Measurements from ENCODE around the gene MEF2B.
"Not testable (repeated sequence)": the region's sequence is repeated elsewhere in the genome, so short reads cannot be mapped to it uniquely, and the experiment has no call there.

Gene MEF2B

GRCh38 chr19:19115954-19116353 lies 54.1 kb downstream of the MEF2B start:
- no peaks in the 10 kb centered on the region for H3K4me1 Mint-ChIP-seq (ENCODE audit: low read depth)
- H3K27ac Mint-ChIP-seq, result no peak overlapping the region
- DNase-seq (ENCODE audit: low spot score), result no peak
- no peak overlapping the region for H3K4me3 Mint-ChIP-seq
- no peaks in the 10 kb centered on the region for H3K9me3 Mint-ChIP-seq
- peaks cover 2% of the 10 kb centered on the region for H3K36me3 Mint-ChIP-seq (ENCODE audit: low read depth)
- no peaks in the 10 kb centered on the region for H3K27me3 Mint-ChIP-seq (ENCODE audit: low read depth)

DNA sequence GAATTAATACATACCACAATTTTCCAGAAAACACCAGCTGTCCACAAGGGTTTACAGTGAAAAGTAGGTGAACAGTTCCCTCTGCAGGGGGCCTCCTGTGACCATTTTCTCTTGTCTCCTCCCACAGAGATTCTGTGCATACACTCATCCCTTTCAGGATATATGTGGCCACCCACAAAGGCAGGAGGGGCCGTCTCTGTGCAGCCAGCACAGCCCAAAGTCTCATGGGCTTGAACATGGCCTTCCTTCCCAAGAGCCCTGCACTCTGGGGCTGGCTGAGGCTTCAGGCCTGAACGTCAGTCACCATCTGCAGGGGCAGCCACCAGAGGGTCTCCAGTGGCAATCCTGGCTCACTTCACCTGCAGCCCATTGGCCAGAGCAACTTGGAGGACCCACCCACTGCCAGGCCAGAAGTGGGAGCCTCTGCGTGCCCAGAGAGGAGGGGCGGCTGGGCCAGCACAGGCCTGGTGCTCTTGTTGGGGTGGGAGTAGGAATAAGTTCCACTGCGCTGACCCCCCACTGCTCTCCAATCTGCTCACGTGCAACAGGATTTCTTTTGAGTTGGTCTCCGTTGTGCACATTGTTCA lies 56.9 kb downstream of the MEF2B start:
- Mint-ChIP-seq H3K4me3 (no peak overlapping the region), H3K4me1 (ENCODE audit: low read depth) (no peaks in the 10 kb centered on the region), H3K27ac (no peak overlapping the region), H3K36me3 (ENCODE audit: low read depth) (no peaks in the 10 kb centered on the region), H3K9me3 (no peaks in the 10 kb centered on the region), H3K27me3 (ENCODE audit: low read depth) (no peaks in the 10 kb centered on the region)
- DNase-seq (ENCODE audit: low spot score), result no peak

GRCh38 chr19:19111967-19112580 lies 58.0 kb downstream of the MEF2B start:
- H3K36me3 Mint-ChIP-seq (ENCODE audit: low read depth), result no peaks in the 10 kb centered on the region
- H3K4me3 Mint-ChIP-seq, result no peak overlapping the region
- no peak for DNase-seq (ENCODE audit: low spot score)
- H3K9me3 Mint-ChIP-seq, result no peaks in the 10 kb centered on the region
- no peaks in the 10 kb centered on the region for H3K27me3 Mint-ChIP-seq (ENCODE audit: low read depth)
- H3K4me1 Mint-ChIP-seq (ENCODE audit: low read depth), result no peaks in the 10 kb centered on the region
- H3K27ac Mint-ChIP-seq, result no peak overlapping the region

GRCh38 chr19:19111136-19111835 lies 58.8 kb downstream of the MEF2B start:
- Mint-ChIP-seq H3K4me3 (no peak overlapping the region), H3K27ac (no peak overlapping the region)

DNA sequence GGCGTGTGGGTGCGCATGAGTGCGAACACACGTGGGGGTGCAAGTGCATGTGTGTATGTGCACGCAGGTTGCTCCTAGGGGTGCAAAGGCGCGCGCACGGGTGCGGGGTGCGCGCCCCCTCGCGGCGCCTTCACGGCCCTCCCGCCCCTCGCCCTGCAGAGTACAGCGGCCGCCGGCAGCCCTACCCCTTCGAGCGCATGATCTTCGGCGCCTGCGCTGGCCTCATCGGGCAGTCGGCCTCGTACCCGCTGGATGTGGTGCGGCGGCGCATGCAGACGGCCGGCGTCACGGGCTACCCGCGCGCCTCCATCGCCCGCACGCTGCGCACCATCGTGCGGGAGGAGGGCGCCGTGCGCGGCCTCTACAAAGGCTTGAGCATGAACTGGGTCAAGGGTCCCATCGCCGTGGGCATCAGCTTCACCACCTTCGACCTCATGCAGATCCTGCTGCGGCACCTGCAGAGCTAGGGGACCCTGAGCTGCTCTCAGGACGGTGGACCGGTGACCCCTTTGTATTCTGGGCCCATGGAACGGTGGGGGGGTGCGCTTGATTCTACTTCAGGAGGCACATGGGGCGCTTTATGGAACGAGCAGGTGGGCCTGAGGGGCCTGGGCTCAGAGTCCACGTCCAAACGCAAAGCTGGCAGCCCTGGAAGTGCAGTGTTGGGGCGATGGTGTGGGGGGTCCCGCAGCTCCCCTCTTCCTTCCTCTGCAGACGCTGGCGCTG lies 59.5 kb downstream of the MEF2B start:
- Mint-ChIP-seq H3K27ac (no peak overlapping the region), H3K9me3 (no peaks in the 10 kb centered on the region), H3K4me1 (ENCODE audit: low read depth) (no peaks in the 10 kb centered on the region), H3K4me3 (no peak overlapping the region), H3K27me3 (ENCODE audit: low read depth) (no peaks in the 10 kb centered on the region), H3K36me3 (ENCODE audit: low read depth) (no peaks in the 10 kb centered on the region)
- peak; percentile 12 for DNase-seq (ENCODE audit: low spot score)

More at GRCh38 chr19:19111136-19111835, 58.8 kb downstream of the MEF2B start:
- no peak for DNase-seq (ENCODE audit: low spot score)
- Mint-ChIP-seq H3K36me3 (ENCODE audit: low read depth) (no peaks in the 10 kb centered on the region), H3K9me3 (no peaks in the 10 kb centered on the region), H3K27me3 (ENCODE audit: low read depth) (no peaks in the 10 kb centered on the region), H3K4me1 (ENCODE audit: low read depth) (no peaks in the 10 kb centered on the region)

GRCh38 chr19:19109601-19110000 lies 60.5 kb downstream of the MEF2B start:
- Mint-ChIP-seq H3K4me1 (ENCODE audit: low read depth) (no peaks in the 10 kb centered on the region), H3K27me3 (ENCODE audit: low read depth) (no peaks in the 10 kb centered on the region), H3K36me3 (ENCODE audit: low read depth) (no peaks in the 10 kb centered on the region), H3K27ac (no peak overlapping the region), H3K4me3 (no peak overlapping the region), H3K9me3 (no peaks in the 10 kb centered on the region)
- DNase-seq (ENCODE audit: low spot score), result no peak

- DNase-seq (ENCODE audit: low spot score), result no peak
- Mint-ChIP-seq H3K36me3 (ENCODE audit: low read depth) (no peaks in the 10 kb centered on the region), H3K27me3 (ENCODE audit: low read depth) (no peaks in the 10 kb centered on the region), H3K4me3 (no peak overlapping the region), H3K9me3 (no peaks in the 10 kb centered on the region), H3K4me1 (ENCODE audit: low read depth) (no peaks in the 10 kb centered on the region), H3K27ac (no peak overlapping the region)
These were observed 62.4 kb downstream of the MEF2B start for GRCh38 chr19:19107654-19108053.

DNA sequence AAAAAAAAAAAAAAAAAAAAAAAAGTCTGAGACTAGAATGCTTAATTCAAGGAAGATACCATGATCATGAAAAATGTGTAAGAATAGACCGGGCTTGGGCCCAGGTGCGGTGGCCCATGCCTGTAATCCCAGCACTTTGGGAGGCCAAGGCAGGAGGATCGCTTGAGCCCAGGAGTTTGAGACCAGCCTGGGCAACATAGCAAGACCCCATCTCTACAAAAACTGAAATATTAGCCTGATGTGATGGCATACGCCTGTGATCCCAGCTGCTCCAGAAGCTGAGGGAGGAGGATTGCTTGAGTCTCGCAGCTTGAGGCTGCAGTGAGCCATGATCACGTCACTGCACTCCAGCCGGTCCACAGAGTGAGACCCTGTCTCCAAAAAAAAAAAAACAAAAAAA lies 63.1 kb downstream of the MEF2B start:
- not testable (repeated sequence) for H3K27me3 Mint-ChIP-seq (ENCODE audit: low read depth); H3K4me3 Mint-ChIP-seq; H3K36me3 Mint-ChIP-seq (ENCODE audit: low read depth); H3K9me3 Mint-ChIP-seq; DNase-seq (ENCODE audit: low spot score); H3K4me1 Mint-ChIP-seq (ENCODE audit: low read depth); H3K27ac Mint-ChIP-seq

DNA sequence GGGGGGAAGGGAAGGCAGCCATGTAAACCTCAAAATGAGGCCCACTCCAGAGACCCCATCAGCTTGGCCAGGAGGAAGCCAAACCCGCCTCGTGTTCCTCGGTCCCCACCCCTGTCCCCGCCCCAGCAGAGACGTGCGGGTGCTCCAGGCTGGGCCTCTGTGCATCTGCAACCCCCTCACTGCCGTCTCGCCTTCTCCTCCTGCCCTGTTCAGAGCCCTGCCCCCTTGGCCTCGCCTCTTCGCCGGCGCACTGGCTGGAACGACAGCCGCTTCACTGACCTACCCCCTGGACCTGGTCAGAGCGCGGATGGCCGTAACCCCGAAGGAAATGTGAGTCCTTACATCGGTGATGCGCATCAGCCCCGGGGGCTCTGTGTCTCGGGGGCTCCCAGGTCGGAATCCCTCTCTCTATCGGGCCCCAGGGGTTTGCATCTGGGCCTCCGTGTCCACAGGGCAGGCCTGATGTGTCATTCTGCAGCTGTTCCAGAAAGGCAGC lies 64.0 kb downstream of the MEF2B start:
- Mint-ChIP-seq H3K27me3 (ENCODE audit: low read depth) (no peaks in the 10 kb centered on the region), H3K9me3 (no peaks in the 10 kb centered on the region), H3K4me3 (no peak overlapping the region), H3K36me3 (ENCODE audit: low read depth) (no peaks in the 10 kb centered on the region), H3K27ac (no peak overlapping the region), H3K4me1 (ENCODE audit: low read depth) (no peaks in the 10 kb centered on the region)
- DNase-seq (ENCODE audit: low spot score), result no peak

DNA sequence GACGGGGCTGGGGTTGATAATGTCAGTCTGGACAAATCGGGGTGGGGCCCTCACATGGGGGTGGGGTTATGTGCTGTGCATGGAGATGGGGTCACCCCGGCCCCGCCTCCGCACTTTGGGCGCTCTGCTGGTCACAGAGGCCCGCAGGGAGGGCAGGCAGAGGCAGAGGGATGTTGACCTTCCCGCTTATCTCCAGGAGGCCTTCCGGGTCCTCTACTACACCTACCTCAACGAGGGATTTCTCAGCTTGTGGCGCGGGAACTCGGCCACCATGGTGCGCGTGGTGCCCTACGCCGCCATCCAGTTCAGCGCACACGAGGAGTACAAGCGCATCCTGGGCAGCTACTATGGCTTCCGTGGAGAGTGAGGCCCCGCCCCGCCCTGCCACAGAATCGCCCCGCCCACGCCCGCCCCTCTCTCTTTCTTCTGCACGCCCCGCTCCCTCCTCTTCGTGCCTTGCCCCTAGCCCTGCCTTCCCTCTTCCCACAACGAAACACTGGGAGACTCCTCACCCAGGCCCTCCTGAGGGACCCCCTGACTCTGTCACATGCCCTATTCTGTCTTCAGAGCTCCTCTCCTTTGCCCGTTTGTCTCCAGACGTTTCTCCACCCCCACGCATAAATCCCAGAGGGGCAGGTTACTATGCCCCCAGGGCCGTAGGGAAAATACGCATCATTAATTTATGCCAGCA lies 64.6 kb downstream of the MEF2B start:
- Mint-ChIP-seq H3K9me3 (no peaks in the 10 kb centered on the region), H3K4me3 (no peak overlapping the region), H3K27me3 (ENCODE audit: low read depth) (no peaks in the 10 kb centered on the region), H3K4me1 (ENCODE audit: low read depth) (no peaks in the 10 kb centered on the region), H3K36me3 (ENCODE audit: low read depth) (no peaks in the 10 kb centered on the region), H3K27ac (no peak overlapping the region)
- no peak for DNase-seq (ENCODE audit: low spot score)

DNA sequence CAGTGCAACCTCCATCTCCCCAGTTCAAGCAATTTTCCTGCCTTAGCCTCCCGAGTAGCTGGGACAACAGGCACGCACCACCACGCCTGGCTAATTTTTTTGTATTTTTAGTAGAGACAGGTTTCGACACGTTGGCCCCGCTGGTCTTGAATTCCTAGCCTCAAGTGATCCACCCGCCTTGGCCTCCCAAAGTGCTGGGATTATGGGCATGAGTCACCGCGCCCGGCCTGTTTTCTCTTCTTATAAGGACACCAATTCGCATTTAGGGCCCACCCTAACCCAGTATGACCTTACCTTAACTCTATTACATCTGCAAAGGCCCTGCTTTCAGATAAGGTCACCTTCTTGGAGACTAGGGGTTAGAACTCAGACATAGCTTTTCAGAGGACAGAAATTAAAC lies 66.9 kb downstream of the MEF2B start:
- Mint-ChIP-seq H3K4me3 (no peak overlapping the region), H3K4me1 (ENCODE audit: low read depth) (no peaks in the 10 kb centered on the region), H3K27me3 (ENCODE audit: low read depth) (no peaks in the 10 kb centered on the region), H3K9me3 (no peaks in the 10 kb centered on the region), H3K36me3 (ENCODE audit: low read depth) (no peaks in the 10 kb centered on the region), H3K27ac (no peak overlapping the region)
- no peak for DNase-seq (ENCODE audit: low spot score)

DNA sequence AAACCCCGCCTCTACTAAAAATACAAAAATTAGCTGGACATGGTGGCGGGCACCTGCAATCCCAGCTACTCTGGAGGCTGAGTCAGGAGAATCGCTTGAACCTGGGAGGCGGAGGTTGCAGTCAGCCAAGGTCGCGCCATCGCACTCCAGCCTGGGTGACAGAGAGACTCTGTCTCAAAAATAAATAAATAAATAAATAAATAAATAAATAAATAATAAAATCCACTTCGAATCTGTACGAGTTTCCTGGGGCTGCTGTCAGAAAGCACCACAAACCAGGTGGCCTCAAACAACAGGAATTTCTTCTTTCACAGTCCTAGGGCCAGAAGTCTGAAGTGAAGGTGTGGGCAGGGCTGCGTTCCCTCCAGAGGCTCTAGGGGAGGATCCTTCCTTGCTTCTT lies 67.5 kb downstream of the MEF2B start:
- H3K27me3 Mint-ChIP-seq (ENCODE audit: low read depth); H3K36me3 Mint-ChIP-seq (ENCODE audit: low read depth); H3K4me1 Mint-ChIP-seq (ENCODE audit: low read depth); H3K27ac Mint-ChIP-seq; H3K9me3 Mint-ChIP-seq; DNase-seq (ENCODE audit: low spot score); H3K4me3 Mint-ChIP-seq: not testable (repeated sequence)

- H3K27me3 Mint-ChIP-seq (ENCODE audit: low read depth), result no peaks in the 10 kb centered on the region
- no peak overlapping the region for H3K27ac Mint-ChIP-seq
- DNase-seq (ENCODE audit: low spot score), result no peak
- no peaks in the 10 kb centered on the region for H3K9me3 Mint-ChIP-seq
- H3K4me1 Mint-ChIP-seq (ENCODE audit: low read depth), result no peaks in the 10 kb centered on the region
- H3K4me3 Mint-ChIP-seq, result no peak overlapping the region
- no peaks in the 10 kb centered on the region for H3K36me3 Mint-ChIP-seq (ENCODE audit: low read depth)
These were observed 68.5 kb downstream of the MEF2B start for GRCh38 chr19:19101540-19101939.

All from T-helper 2 cell treated with Interferon-gamma antibody and Interleukin-4, amounts not matched to agents 5 μg/mL and 100 μg/mL, for 36 hours (primary cell).